ENCODE data around the gene GABRR1. TPM values are rescaled to one million over a fixed set of nuclear protein-coding genes. Genes with fewer than 3 reads are reported as not detected.

Gene GABRR1
- total and polyA plus RNA-seq, 2 of the 13 experiments (the other 11 are each of a cell fraction or from before 2014, with no cell fraction given) = not detected

- no peak for TF ChIP-seq REST (IDR thresholded peaks at IDR 0.05; ENCODE audit: borderline replicate concordance in 1 of 2, low read depth in 1 of 2, low read length in 2 of 2)
- peak; percentile 78; the same call in 1 of the 2 replicates for TF ChIP-seq TEAD2 (CRISPR knock-in tag; IDR thresholded peaks at IDR 0.05)
- TF ChIP-seq BCL3 (CRISPR knock-in tag; IDR thresholded peaks at IDR 0.05) = peak; percentile 93; the same call in 1 of the 2 replicates
- TF ChIP-seq MXD4 (CRISPR knock-in tag; IDR thresholded peaks at IDR 0.05) = peak; percentile 69; the same call in 1 of the 2 replicates
- TF ChIP-seq ZNF710 (CRISPR knock-in tag; IDR thresholded peaks at IDR 0.05; ENCODE audit: borderline replicate concordance) = no peak
- peak; percentile 57; the same call in 1 of the 2 replicates for TF ChIP-seq THAP8 (CRISPR knock-in tag; IDR thresholded peaks at IDR 0.05; ENCODE audit: borderline replicate concordance)
- TF ChIP-seq POLR2A (IDR thresholded peaks at IDR 0.05; ENCODE audit: insufficient read depth in 1 of 2, low read depth in 2 of 2, low read length in 2 of 2) = peak; percentile 64 to 94; a peak in 3 of 4 replicates
- TF ChIP-seq ZBTB14 (CRISPR knock-in tag; IDR thresholded peaks at IDR 0.05) = peak; percentile 92
- TF ChIP-seq ZNF724P (CRISPR knock-in tag; IDR thresholded peaks at IDR 0.05; ENCODE audit: borderline replicate concordance) = peak; percentile 84
- peak; percentile 84; the same call in 1 of the 2 replicates for TF ChIP-seq ZNF83 (CRISPR knock-in tag; IDR thresholded peaks at IDR 0.05; ENCODE audit: borderline replicate concordance)
- peak; percentile 98 for TF ChIP-seq ZNF468 (CRISPR knock-in tag; IDR thresholded peaks at IDR 0.05)
- TF ChIP-seq ZNF205 (CRISPR knock-in tag; IDR thresholded peaks at IDR 0.05) = peak; percentile 30; the same call in 1 of the 2 replicates
- peak; percentile 96 for TF ChIP-seq RBFOX2 (IDR thresholded peaks at IDR 0.05; ENCODE audit: low read depth, low read length)
- TF ChIP-seq PRMT3 (CRISPR knock-in tag; IDR thresholded peaks at IDR 0.05; ENCODE audit: borderline replicate concordance, low read depth) = peak; percentile 97
- no peak for TF ChIP-seq ZNF577 (CRISPR knock-in tag; IDR thresholded peaks at IDR 0.05; ENCODE audit: borderline replicate concordance, low read depth)
- TF ChIP-seq CHCHD3 (CRISPR knock-in tag; IDR thresholded peaks at IDR 0.05) = peak; percentile 76
- no peak for TF ChIP-seq SIN3B (IDR thresholded peaks at IDR 0.05; ENCODE audit: low read length)
- 0 out of 2 replicates have a peak, but pooled peaks have one; percentile 19 for TF ChIP-seq CHD2 (IDR thresholded peaks at IDR 0.05; ENCODE audit: low read depth, low read length)
- no peak for TF ChIP-seq ELF4 (CRISPR knock-in tag; IDR thresholded peaks at IDR 0.05; ENCODE audit: borderline replicate concordance)
- TF ChIP-seq ZNF598 (CRISPR knock-in tag; IDR thresholded peaks at IDR 0.05; ENCODE audit: borderline replicate concordance) = peak; percentile 25; the same call in 1 of the 2 replicates
Measured at GRCh38 chr6:89145956-89146717, 71.0 kb downstream of the GABRR1 start, which contains the start of gene PM20D2 (continued).
